PC-9 (cell line): ENCODE data around the gene BCKDK.
"Not testable (repeated sequence)": the region's sequence is repeated elsewhere in the genome, so short reads cannot be mapped to it uniquely, and the experiment has no call there.

Experiments
- CTCF ChIP-seq: fragments of 200-600 bp; sonication (generic); conservative IDR thresholded peaks from 2 replicates; pipeline ENCODE4 v1.6.1; 2017; ENCODE audit warnings: mixed run types, antibody characterized with exemption, mild to moderate bottlenecking, moderate library complexity
- EZH2 ChIP-seq: fragments of 200-600 bp; sonication (generic); IDR thresholded peaks from 2 replicates; pipeline ENCODE4 v1.8.0; 2017; ENCODE audit warnings: antibody characterized with exemption, low read depth

- not testable (repeated sequence) for TF ChIP-seq CTCF, EZH2
These were observed 42.8 kb downstream of the BCKDK start for GRCh38 chr16:31150976-31151375.
